ENCODE results near the gene ADPRM.
"Not testable (repeated sequence)": the region's sequence is repeated elsewhere in the genome, so short reads cannot be mapped to it uniquely, and the experiment has no call there.

Gene ADPRM

DNA sequence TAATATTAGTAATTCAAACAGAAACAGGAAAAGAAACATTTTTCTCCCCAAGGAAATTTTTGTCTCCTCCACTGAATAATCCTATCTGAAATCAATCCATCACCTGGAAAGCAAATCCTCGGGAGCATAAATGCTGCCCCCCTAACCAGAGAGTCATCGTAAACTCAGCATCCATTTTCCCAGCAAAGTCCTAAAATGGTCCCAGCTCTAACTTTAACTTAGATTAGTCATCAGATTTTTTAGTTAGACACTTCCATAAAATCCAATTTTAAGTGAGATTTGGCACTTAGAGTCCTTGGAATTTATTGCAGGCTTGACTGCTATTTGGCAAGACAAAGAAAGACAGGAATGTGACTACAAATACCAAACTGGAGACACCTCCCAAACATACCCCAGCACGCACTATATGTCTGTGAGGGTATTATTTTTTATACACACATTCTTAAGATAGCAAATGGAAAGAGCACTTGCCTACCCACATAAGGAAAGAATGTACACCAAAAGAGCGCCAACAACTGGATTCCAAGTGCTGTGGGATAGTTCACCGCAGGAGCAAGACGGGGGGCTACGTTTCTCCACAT is 15.4 kb upstream of the ADPRM start:
- Mint-ChIP-seq H3K4me3 (no peak overlapping the region), H3K27ac (no peak overlapping the region), H3K9me3 (no peaks in the 10 kb centered on the region), H3K4me1 (no peaks in the 10 kb centered on the region), H3K27me3 (no peaks in the 10 kb centered on the region)
- no peak for DNase-seq
- no peak for ATAC-seq

DNA sequence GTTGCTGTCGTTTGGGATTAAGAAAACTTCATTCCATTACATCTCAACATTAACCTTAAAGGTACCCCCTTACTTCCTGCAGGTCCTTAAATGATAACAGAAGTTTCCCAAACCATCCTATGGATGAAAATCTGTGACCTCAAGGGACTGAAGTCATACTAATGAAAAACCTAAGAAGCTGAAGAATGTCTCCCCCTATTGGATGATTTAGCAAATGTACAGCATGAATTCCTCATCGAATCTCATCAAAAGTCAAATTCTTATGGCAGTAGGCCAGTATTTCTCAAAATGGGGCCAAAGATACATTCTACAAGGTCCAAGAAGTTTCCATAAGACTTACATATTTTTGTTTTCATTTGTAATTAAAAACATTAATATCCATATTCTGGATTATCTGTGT is 13.5 kb upstream of the ADPRM start:
- DNase-seq (no peak), ATAC-seq (no peak)
- Mint-ChIP-seq H3K4me1 (peaks cover 6% of the 10 kb centered on the region), H3K9me3 (no peaks in the 10 kb centered on the region), H3K27ac (no peak overlapping the region), H3K4me3 (no peak overlapping the region), H3K27me3 (no peaks in the 10 kb centered on the region)

DNA sequence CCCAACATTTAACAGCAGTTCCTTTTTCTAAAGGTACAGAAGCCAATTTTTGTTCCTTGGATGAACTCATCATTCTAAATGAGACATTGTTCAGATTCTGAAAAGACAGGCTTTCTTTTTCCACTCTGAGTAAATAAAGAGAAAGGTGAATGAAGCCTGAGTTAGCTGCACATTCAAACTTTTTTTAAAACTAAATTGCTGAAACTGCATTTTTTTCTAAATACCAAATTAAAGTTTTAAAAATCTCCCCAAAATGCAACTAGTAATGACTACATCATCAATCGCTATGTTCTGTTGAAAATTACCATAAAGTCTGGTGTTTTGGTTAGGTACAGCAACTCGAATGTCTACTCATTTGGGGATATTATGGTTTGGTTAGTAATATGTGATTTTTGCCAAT is 9.9 kb upstream of the ADPRM start:
- no peaks in the 10 kb centered on the region for H3K9me3 Mint-ChIP-seq
- no peak for ATAC-seq
- no peak overlapping the region for H3K4me3 Mint-ChIP-seq

DNA sequence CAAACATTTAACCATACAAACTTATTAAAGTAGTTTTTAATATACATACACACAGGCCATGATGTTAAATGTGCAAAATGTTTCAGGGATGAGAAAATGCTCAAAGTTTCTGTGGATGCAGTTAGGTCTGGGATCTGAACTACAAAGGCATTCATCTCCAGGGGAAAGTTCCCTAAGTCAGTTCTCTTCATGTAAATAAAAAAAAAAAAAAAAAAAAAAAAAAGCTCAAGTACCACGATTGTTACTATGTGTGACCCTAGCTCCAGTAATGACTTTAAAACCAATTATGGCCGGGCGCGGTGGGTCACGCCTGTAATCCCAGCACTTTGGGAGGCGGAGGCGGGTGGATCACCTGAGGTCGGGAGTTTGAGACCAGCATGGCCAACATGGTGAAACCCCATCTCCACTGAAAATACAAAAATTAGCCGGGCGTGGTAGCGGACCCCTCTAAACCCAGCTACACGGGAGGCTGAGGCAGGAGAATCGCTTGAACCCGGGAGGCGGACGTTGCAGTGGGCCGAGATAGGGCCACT is 1.5 kb upstream of the ADPRM start:
- Mint-ChIP-seq H3K27ac (peak overlapping the region in 1 of 2 donors; percentile 52), H3K4me1 (peaks cover 56% of the 10 kb centered on the region), H3K4me3 (peak overlapping the region; percentile 92 to 97)
- DNase-seq, ATAC-seq, H3K9me3 Mint-ChIP-seq, H3K27me3 Mint-ChIP-seq: not testable (repeated sequence)

More for the DNA sequence above, 9.9 kb upstream of the ADPRM start:
- Mint-ChIP-seq H3K4me1 (peaks cover 31% of the 10 kb centered on the region), H3K27me3 (no peaks in the 10 kb centered on the region), H3K27ac (no peak overlapping the region)
- DNase-seq: no peak

DNA sequence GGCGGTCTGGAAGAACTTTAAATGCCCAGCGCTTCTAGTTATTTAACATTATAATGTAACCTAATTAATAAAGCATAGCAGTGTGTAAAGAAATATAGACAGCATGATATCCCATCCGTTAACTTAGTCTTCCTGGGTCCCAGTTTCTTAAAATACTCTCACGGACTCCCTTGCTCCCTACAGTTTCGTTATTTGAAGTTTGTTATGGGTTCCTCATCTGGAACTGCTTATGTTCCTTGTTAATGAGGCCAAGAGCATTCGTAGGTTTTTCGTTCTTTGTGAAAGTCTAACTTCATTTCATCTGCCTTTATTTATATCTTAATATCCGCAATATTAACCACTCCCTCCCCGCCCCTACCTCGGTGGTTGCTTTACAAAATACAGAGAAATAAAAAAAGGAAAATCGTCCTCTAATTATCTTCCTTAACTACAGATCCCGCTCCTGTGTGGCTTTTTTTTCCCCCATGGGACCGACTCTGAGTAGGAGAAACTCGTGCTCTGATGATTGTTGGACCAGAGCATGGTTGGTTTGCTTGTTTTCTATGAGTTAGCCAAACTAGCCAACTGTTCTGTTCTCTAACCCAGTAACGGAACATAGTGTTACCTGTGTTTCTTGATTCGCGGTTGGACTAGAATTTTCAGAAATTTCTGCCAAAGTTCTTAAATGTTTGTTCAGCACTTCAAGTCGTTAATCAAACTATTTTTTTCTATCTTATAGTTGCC is 863 bp downstream of the ADPRM start:
- no peaks in the 10 kb centered on the region for H3K9me3 Mint-ChIP-seq
- H3K27me3 Mint-ChIP-seq: no peaks in the 10 kb centered on the region
- peak overlapping the region; percentile 97 to 98 for H3K27ac Mint-ChIP-seq
- peak overlapping the region; percentile 92 to 97 for H3K4me3 Mint-ChIP-seq
- peaks cover 58% of the 10 kb centered on the region for H3K4me1 Mint-ChIP-seq
- ATAC-seq: no peak
- DNase-seq: no peak

DNA sequence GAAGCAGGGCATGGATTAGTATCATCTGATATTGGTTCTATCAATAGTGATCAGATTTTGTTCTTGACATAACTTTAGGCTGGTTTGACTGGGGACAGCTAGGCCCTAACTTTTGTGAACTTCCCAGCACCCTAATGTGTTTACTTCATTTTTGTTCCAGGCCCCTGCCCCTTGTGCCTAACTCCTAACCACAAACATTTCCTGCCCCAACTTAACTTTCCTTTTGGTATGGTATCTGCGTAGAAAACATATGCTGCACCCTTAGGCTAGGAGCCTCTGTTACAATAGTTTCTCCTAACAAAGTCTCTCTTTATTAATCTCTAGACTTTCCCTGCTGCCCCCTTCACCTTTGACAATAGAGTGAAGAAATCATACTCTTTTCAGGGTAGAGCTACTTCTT is 2.5 kb downstream of the ADPRM start:
- DNase-seq (peak in 1 of 2 donors; percentile 19), ATAC-seq (no peak)
- no peaks in the 10 kb centered on the region for H3K27me3 Mint-ChIP-seq
- H3K4me1 Mint-ChIP-seq: peaks cover 62% of the 10 kb centered on the region
- peak overlapping the region; percentile 56 to 80 for H3K4me3 Mint-ChIP-seq
- peak overlapping the region; percentile 89 to 95 for H3K27ac Mint-ChIP-seq
- no peaks in the 10 kb centered on the region for H3K9me3 Mint-ChIP-seq

DNA sequence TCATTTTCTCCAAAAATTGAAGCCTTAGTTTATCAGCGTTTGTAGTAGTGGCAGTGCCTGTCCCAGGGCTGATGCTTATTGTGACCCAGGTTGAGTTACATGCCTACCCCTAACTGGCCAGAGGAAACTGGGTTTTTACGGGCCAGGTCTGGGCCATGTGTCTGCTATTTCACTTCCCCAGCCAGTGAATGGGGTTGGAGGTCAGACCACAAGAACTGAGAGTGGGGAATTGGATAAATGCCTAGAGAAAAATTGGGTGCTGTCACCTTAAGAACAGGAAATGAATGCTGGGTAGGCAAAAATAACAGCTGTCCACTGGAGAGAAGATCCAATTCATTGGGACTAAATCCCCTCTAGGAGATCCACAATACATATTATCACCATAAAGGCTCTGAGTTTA is 5.2 kb downstream of the ADPRM start:
- no peaks in the 10 kb centered on the region for H3K9me3 Mint-ChIP-seq
- H3K27me3 Mint-ChIP-seq: no peaks in the 10 kb centered on the region
- H3K4me1 Mint-ChIP-seq: peaks cover 65% of the 10 kb centered on the region
- H3K4me3 Mint-ChIP-seq: peak overlapping the region; percentile 46 to 54
- ATAC-seq (no peak), DNase-seq (no peak)
- peak overlapping the region in 1 of 2 donors; percentile 85 for H3K27ac Mint-ChIP-seq

DNA sequence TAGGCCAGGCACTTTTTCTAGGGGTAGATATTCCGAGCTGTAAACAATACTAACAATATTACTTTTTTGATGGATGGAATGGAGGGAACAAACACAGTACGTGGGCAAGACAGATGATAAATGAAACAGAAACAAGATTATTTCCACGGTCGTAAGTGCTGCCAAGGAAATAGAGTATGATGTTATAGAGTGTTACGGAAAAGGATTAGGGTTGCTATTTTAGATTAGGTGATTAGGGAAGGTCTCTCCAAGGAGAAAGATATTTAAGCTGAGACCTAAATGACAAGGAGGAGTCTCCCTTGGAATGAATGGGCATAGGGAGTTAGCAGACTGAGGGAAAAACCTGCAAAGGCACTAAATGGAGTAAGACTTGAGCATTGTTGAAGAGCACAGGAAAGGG is 8.3 kb downstream of the ADPRM start:
- no peak for DNase-seq
- Mint-ChIP-seq H3K4me1 (peaks cover 60% of the 10 kb centered on the region), H3K27ac (peak overlapping the region in 1 of 2 donors; percentile 33), H3K9me3 (no peaks in the 10 kb centered on the region), H3K4me3 (no peak overlapping the region), H3K27me3 (no peaks in the 10 kb centered on the region)
- ATAC-seq: no peak

DNA sequence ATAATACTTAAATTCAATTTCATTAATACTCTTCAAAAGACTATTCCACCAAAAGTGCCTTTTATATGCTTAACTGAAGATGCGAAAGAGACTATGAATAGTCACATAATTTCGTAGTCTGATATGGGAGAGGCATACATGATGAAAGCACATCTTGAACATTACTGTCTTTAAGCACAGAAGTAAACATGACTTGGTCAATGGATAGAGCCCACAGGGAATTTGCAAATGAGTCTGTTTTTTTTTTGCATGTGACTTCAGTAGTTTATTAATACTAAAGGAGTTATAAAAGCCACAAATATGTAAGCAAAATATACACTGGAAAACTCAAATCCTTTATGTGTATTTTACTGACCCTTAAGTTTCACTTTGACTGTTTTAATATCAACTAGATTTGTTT is 15.9 kb downstream of the ADPRM start:
- no peaks in the 10 kb centered on the region for H3K9me3 Mint-ChIP-seq
- peaks cover 5% of the 10 kb centered on the region for H3K4me1 Mint-ChIP-seq
- H3K27ac Mint-ChIP-seq: no peak overlapping the region
- H3K27me3 Mint-ChIP-seq: no peaks in the 10 kb centered on the region
- no peak overlapping the region for H3K4me3 Mint-ChIP-seq
- DNase-seq (no peak), ATAC-seq (no peak)

DNA sequence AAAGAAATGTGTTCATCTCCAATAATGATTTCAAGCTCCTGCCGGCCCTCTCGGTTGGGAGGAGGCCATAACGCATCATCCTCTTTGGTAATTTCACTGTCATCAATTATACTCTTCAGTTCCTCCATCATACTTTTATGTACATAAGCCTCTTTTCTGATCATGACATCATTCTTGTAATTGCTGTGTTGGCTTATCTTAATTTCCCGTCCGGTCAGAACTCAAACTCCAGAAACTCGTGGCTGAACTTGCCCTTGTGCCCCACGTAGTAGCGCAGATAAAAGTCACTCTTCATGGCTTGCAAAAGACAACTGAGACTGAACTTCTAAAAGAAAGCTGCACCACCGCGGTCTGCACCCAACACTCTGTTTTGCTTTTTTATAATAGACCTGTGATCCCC is 18.8 kb downstream of the ADPRM start:
- ATAC-seq: no peak
- DNase-seq: no peak
- Mint-ChIP-seq H3K4me3 (no peak overlapping the region), H3K27ac (no peak overlapping the region), H3K27me3 (no peaks in the 10 kb centered on the region), H3K4me1 (no peaks in the 10 kb centered on the region), H3K9me3 (no peaks in the 10 kb centered on the region)

DNA sequence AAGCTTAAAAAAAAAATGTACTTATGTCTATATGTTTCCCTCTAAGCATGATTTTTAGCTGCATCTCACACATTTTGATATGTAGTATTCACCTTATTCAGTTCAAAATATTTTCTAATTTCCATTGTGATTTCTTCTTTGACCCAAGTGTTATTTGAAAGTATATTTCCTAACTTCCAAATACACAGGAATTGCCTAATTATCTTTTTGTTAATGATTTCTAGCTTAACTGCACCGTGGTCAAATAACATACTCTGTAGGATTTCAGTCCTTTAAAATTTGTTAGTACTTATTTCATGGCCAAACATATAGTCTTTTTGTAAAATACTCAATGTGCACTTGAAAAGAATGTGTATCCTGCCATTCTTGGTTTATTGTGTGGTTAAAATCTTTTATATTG is 21.2 kb downstream of the ADPRM start:
- no peaks in the 10 kb centered on the region for H3K4me1 Mint-ChIP-seq

DNA sequence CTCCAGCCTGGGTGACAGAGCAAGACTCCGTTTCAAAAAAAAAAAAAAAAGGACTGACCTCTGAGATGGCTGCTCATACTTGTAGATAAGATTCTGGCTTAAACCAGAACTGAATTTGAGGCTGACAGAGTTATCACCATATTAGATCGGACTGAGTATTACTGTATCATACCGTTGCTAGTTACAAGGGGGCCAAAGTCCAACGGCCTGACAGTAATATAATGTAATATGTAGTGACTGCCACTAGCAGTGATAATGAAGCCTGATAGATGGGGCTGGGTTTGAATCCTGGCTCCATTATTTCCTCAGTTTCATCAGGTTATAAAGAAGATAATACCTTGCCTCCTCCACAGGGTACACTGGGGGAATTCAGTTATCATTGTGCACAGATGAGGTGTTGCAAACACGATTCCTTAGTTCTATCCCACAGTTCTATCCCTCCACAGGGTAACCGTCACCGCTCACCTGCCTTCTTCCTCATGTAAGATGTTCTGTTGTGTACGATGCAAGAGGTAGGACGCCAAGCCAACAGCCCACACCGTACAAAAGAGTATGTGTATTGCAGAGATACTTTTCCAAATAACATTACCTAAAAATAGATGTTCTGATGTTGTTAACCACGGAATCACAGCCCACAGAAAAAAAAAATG is 27.3 kb downstream of the ADPRM start:
- no peaks in the 10 kb centered on the region for H3K9me3 Mint-ChIP-seq
- no peak overlapping the region for H3K4me3 Mint-ChIP-seq
- no peaks in the 10 kb centered on the region for H3K27me3 Mint-ChIP-seq
- no peaks in the 10 kb centered on the region for H3K4me1 Mint-ChIP-seq
- no peak for ATAC-seq
- peak overlapping the region in 1 of 2 donors; percentile 50 for H3K27ac Mint-ChIP-seq
- no peak for DNase-seq

More for the DNA sequence above, 21.2 kb downstream of the ADPRM start:
- Mint-ChIP-seq H3K27ac (no peak overlapping the region), H3K4me3 (no peak overlapping the region), H3K27me3 (no peaks in the 10 kb centered on the region), H3K9me3 (no peaks in the 10 kb centered on the region)
- ATAC-seq (no peak), DNase-seq (no peak)

DNA sequence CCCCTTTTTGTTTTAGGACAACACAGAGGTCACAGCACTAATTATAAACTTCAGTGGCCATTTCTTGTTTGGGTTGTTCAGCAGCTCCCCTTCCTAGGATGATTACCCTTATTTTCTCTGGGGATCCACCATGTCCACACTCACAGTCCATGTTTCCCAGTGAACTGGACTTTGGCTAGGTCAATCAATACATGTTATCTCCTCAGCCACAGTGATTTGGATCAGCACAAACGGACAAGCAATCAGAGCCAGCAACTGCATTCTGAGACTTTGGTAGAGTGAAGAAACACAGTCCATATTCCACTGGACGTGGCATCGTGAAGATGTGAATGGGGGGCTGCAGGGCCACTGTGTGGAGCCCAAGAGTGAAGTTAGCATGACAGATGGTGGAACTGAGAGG is 27.9 kb downstream of the ADPRM start:
- H3K4me1 Mint-ChIP-seq: peaks cover 5% of the 10 kb centered on the region
- no peak for DNase-seq
- no peak for ATAC-seq
- no peaks in the 10 kb centered on the region for H3K9me3 Mint-ChIP-seq
- H3K4me3 Mint-ChIP-seq: no peak overlapping the region
- peak overlapping the region in 1 of 2 donors; percentile 63 for H3K27ac Mint-ChIP-seq
- H3K27me3 Mint-ChIP-seq: no peaks in the 10 kb centered on the region

DNA sequence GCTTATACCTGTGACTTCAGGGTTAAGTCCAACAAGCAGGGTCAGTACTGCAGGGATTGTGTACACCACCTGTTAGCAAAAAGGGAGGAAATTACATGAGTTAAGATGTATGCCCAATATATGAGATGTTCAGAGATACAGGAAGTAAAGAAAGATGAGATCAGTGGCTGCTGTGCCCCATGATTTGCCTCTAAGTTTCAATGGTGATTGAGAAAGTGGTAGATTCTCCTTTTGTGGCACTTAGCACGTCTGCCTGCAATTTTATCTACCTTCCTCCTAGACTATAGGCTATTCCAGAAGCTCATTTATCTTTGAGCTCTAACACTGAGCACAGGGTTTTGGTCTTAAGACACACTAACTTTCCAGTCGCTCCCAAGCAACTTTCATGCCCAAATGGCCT is 28.8 kb downstream of the ADPRM start:
- ATAC-seq (no peak), DNase-seq (no peak)
- Mint-ChIP-seq H3K27me3 (no peaks in the 10 kb centered on the region), H3K27ac (no peak overlapping the region), H3K9me3 (no peaks in the 10 kb centered on the region), H3K4me3 (no peak overlapping the region), H3K4me1 (peaks cover 14% of the 10 kb centered on the region)

DNA sequence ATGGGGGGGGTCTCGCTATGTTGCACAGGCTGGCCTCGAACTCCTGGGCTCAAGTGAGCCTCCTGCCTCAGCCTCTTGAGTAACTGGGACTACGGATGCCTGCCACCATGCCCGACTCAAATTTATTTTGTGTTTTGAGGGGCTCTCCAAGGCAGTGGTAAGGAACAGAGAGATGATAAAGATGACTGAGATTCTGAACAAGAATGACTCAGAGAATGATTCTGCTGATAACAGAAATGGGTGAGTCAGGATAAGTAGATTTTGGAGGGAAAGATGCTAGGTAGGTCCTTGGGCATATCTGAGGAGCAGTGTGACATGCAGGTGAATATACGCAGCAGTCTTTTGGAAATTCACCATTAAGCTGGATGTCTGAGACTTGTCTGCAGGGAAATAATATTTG is 29.8 kb downstream of the ADPRM start:
- peak; percentile 46 for ATAC-seq
- H3K27ac Mint-ChIP-seq: no peak overlapping the region
- H3K4me1 Mint-ChIP-seq: peaks cover 16% of the 10 kb centered on the region
- DNase-seq: no peak
- H3K9me3 Mint-ChIP-seq: no peaks in the 10 kb centered on the region
- H3K4me3 Mint-ChIP-seq: no peak overlapping the region
- H3K27me3 Mint-ChIP-seq: no peaks in the 10 kb centered on the region

DNA sequence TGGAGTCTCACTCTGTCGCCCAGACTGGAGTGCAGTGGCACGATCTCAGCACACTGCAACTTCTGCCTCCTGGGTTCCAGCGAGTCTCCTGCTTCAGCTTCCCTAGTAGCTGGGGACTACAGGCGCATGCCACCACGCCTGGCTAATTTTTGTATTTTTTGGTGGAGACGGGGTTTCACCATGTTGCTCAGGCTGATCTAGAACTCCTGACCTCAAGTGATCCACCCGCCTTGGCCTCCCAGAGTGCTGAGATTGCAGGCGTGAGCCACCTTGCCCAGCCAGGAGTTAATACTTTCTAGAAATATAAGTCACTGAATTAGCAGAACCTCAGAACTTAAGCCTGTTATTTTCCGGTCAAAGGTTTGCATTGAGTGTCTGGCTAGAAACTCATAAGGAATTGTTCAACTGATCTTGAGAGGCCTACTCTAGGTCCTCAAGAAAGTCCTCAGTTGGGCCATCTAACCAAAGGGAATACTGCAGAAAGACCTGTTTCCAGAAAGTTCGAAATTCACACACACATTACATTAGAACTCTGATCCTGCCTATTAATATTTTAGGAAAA is 31.0 kb downstream of the ADPRM start:
- peaks cover 16% of the 10 kb centered on the region for H3K4me1 Mint-ChIP-seq
- no peak overlapping the region for H3K4me3 Mint-ChIP-seq
- H3K27ac Mint-ChIP-seq: no peak overlapping the region
- ATAC-seq (no peak), DNase-seq (no peak)
- H3K27me3 Mint-ChIP-seq: no peaks in the 10 kb centered on the region
- no peaks in the 10 kb centered on the region for H3K9me3 Mint-ChIP-seq

Data from stimulated activated naive CD8-positive, alpha-beta T cell treated with anti-CD3 and anti-CD28 coated beads, Interleukin-15, amount 100 ng/mL, for 72 hours (primary cell).